HepG2 (cell line): ENCODE results near the gene LSM5. TPM values are rescaled to one million over a fixed set of nuclear protein-coding genes. Genes with fewer than 3 reads are reported as not detected.

Source experiments
- ATF7 ChIP-seq, 2 experiments: fragments of 450-650 bp in 1 of 2; sonication (generic) in 1 of 2; formaldehyde crosslinking in 1 of 2; IDR thresholded peaks; 2 replicates each; pipeline versions ENCODE4 v1.4.0 to v1.6.1; 2016 to 2020; ENCODE audit warnings: antibody characterized with exemption in 1 of 2, mild to moderate bottlenecking in 1 of 2, missing genetic modification reagents in 1 of 2
- GATAD2A ChIP-seq: IDR thresholded peaks from 2 replicates; pipeline ENCODE4 v1.6.1; 2016
- GFI1 ChIP-seq: sonication (generic); formaldehyde crosslinking; IDR thresholded peaks from 2 replicates; pipeline ENCODE4 v1.5.0; 2020; ENCODE audit warnings: missing genetic modification reagents, mild to moderate bottlenecking, borderline replicate concordance
- KMT2A ChIP-seq: sonication (generic); formaldehyde crosslinking; IDR thresholded peaks from 2 replicates; pipeline ENCODE4 v1.4.0; 2020; ENCODE audit warnings: missing genetic modification reagents
- LCORL ChIP-seq, 2 experiments: fragments of 450-650 bp in 1 of 2; sonication (generic) in 1 of 2; formaldehyde crosslinking in 1 of 2; IDR thresholded peaks; 2 replicates each; pipeline versions ENCODE4 v1.5.0 to v1.6.1; 2017 to 2020; ENCODE audit warnings: antibody characterized with exemption in 1 of 2, missing genetic modification reagents in 1 of 2
- MAFF ChIP-seq: IDR thresholded peaks from 2 replicates; pipeline ENCODE4 v1.6.1; 2011; ENCODE audit warnings: low read depth, low read length, improper control_type of control experiment
- MIER3 ChIP-seq: IDR thresholded peaks from 2 replicates; pipeline ENCODE4 v1.6.1; 2016; ENCODE audit warnings: missing compliant biosample characterization, borderline replicate concordance
- NFYC ChIP-seq: IDR thresholded peaks from 2 replicates; pipeline ENCODE4 v1.6.1; 2016; ENCODE audit warnings: missing genetic modification reagents, missing compliant biosample characterization
- NR2F2 ChIP-seq: IDR thresholded peaks from 2 replicates; pipeline ENCODE4 v1.6.1; 2012; ENCODE audit warnings: low read depth, inconsistent platforms, borderline replicate concordance
- NR3C1 ChIP-seq: sonication (generic); formaldehyde crosslinking; IDR thresholded peaks from 2 replicates; pipeline ENCODE4 v1.4.0; 2020; ENCODE audit warnings: missing genetic modification reagents
- REXO4 ChIP-seq: sonication (generic); formaldehyde crosslinking; IDR thresholded peaks from 2 replicates; pipeline ENCODE4 v1.8.0; 2022; ENCODE audit warnings: missing genetic modification reagents, mild to moderate bottlenecking, borderline replicate concordance
- TOPORS ChIP-seq: sonication (generic); formaldehyde crosslinking; IDR thresholded peaks from 2 replicates; pipeline ENCODE4 v1.8.0; 2023; ENCODE audit warnings: mild to moderate bottlenecking, missing genetic modification reagents
- WIZ ChIP-seq: sonication (generic); formaldehyde crosslinking; IDR thresholded peaks from 2 replicates; pipeline ENCODE4 v1.5.1; 2020; ENCODE audit warnings: mild to moderate bottlenecking, missing genetic modification reagents
- ZGPAT ChIP-seq: IDR thresholded peaks from 2 replicates; pipeline ENCODE4 v1.6.1; 2016; ENCODE audit warnings: mild to moderate bottlenecking
- ZNF274 ChIP-seq: sonication (generic); formaldehyde crosslinking; IDR thresholded peaks from 2 replicates; pipeline ENCODE4 v1.5.1; 2020; ENCODE audit warnings: mild to moderate bottlenecking, missing genetic modification reagents
- ZNF276 ChIP-seq: sonication (generic); formaldehyde crosslinking; IDR thresholded peaks from 2 replicates; pipeline ENCODE4 v1.4.0; 2020; ENCODE audit warnings: mild to moderate bottlenecking, low read depth, missing genetic modification reagents
- ZNF512B ChIP-seq: sonication (generic); formaldehyde crosslinking; IDR thresholded peaks from 2 replicates; pipeline ENCODE4 v1.5.1; 2020; ENCODE audit warnings: missing genetic modification reagents, mild to moderate bottlenecking, borderline replicate concordance
- ZNF788 ChIP-seq: sonication (generic); formaldehyde crosslinking; IDR thresholded peaks from 2 replicates; pipeline ENCODE4 v1.5.0; 2020; ENCODE audit warnings: mild to moderate bottlenecking, missing genetic modification reagents, borderline replicate concordance
- ZNF879 ChIP-seq: sonication (generic); formaldehyde crosslinking; IDR thresholded peaks from 2 replicates; pipeline ENCODE4 v1.8.1; 2023; ENCODE audit warnings: missing genetic modification reagents
- ZZZ3 ChIP-seq: sonication (generic); formaldehyde crosslinking; IDR thresholded peaks from 2 replicates; pipeline ENCODE4 v1.4.0; 2020; ENCODE audit warnings: missing genetic modification reagents, mild to moderate bottlenecking, borderline replicate concordance
- polyA plus RNA-seq, 8 experiments: library from polyadenylated mRNA; depleted of rRNA in 3 of 8; stranded (reverse) in 7 of 8; unstranded in 1 of 8; fragments of >200 nt; fragmentation: Illumina TruSeq in 4 of 8; extraction: Trizol in 4 of 8; gene quantifications; 2 replicates each; pipeline versions ENCODE4 v1.2.1 to v1.2.3, GENCODE V29; 2011 to 2016; ENCODE audit warnings: low read depth in 4 of 8, missing spikeins in 1 of 8, mixed read lengths in 1 of 8; ENCODE audit not compliant: insufficient read depth in 1 of 8
- total RNA-seq, 5 experiments: library from RNA; depleted of rRNA; stranded (reverse); fragments of >200 nt; fragmentation: Illumina TruSeq; extraction: Trizol; gene quantifications; 2 replicates each; pipeline ENCODE4 v1.2.3, GENCODE V29; 2016; ENCODE audit warnings: low read depth in 1 of 5
- TF ChIP-seq, protein P1 (sequence below): sonication (generic); formaldehyde crosslinking; IDR thresholded peaks from 2 replicates; pipeline ENCODE4 v1.4.0; 2020; ENCODE audit warnings: missing genetic modification reagents
- TF ChIP-seq, protein P2 (sequence below): sonication (generic); formaldehyde crosslinking; IDR thresholded peaks from 2 replicates; pipeline ENCODE4 v1.8.0; 2022; ENCODE audit warnings: mild to moderate bottlenecking, missing genetic modification reagents

The LSM5 gene
- total and polyA plus RNA-seq, 2 of the 13 experiments (the other 11 are each of a cell fraction or from before 2014, with no cell fraction given), result 30.3 to 183 TPM

DNA sequence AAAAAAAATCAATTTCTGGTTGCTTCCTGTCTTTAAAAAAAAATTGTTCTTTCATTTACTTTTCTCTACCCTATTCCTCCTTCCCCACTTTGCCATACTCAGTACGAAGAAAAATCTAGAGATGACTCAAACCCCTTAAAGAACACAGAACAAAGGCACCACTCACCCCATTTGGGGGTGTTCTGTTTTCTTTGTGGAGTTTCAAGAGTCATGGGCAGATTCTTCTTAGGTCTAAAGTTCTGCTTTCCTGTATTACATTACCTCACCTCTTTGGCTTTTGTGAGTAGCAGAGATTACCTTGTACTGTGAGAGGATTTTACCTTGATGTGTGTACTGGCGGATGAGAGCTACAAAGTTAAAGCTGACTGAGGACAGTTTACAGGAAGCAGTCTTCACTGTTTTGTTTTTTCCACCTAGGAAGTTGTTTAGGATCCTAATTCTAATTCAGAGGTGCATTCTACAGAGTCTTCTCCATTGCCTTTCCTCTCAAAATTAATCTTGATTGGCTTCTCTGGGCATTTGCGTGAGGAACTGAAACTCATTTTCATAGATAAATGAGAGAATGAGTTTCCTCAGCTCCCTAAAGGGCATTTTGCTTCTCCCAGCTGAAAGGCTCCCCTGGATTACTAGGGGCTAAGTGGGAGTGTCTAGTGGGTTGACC, 25.8 kb upstream of the LSM5 start (continued):
- TF ChIP-seq ZNF512B (CRISPR knock-in tag) (no peak), ZNF276 (no peak), ZZZ3 (CRISPR knock-in tag) (no peak), WIZ (CRISPR knock-in tag) (no peak), KMT2A (no peak; the same call in 1 of the 2 replicates), NR3C1 (no peak), LCORL (IDR thresholded peaks at IDR 0.05) (no peak), LCORL (CRISPR knock-in tag; IDR thresholded peaks at IDR 0.05) (peak; percentile 48; the same call in 1 of the 2 replicates), ZGPAT (peak; percentile 62; the same call in 1 of the 2 replicates), ZNF788 (CRISPR knock-in tag) (no peak), REXO4 (CRISPR knock-in tag) (no peak), ATF7 (IDR thresholded peaks at IDR 0.05) (peak; percentile 75), ATF7 (CRISPR knock-in tag; IDR thresholded peaks at IDR 0.05) (peak; percentile 56; the same call in 1 of the 2 replicates), NFYC (no peak), GFI1 (CRISPR knock-in tag) (peak; percentile 97), ZNF274 (CRISPR knock-in tag) (no peak), ZNF879 (no peak), GATAD2A (peak; percentile 70), MAFF (no peak), MIER3 (CRISPR knock-in tag) (no peak), NR2F2 (no peak), TOPORS (CRISPR knock-in tag) (no peak)
- TF ChIP-seq, protein P1, sequence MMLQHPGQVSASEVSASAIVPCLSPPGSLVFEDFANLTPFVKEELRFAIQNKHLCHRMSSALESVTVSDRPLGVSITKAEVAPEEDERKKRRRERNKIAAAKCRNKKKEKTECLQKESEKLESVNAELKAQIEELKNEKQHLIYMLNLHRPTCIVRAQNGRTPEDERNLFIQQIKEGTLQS, result no peak
- TF ChIP-seq, protein P2, sequence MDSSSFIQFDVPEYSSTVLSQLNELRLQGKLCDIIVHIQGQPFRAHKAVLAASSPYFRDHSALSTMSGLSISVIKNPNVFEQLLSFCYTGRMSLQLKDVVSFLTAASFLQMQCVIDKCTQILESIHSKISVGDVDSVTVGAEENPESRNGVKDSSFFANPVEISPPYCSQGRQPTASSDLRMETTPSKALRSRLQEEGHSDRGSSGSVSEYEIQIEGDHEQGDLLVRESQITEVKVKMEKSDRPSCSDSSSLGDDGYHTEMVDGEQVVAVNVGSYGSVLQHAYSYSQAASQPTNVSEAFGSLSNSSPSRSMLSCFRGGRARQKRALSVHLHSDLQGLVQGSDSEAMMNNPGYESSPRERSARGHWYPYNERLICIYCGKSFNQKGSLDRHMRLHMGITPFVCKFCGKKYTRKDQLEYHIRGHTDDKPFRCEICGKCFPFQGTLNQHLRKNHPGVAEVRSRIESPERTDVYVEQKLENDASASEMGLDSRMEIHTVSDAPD, result no peak
